Karpas-422 (cell line): ENCODE data around the gene MEAF6. TPM values are rescaled to one million over a fixed set of nuclear protein-coding genes. Genes with fewer than 3 reads are reported as not detected.

Experiments used
- DNase-seq: peaks from one replicate; pipeline ENCODE4 v3.0.0-alpha.2; 2015
- H2AFZ ChIP-seq: fragments of 200-600 bp; sonication (generic); 2 replicates; pipeline ENCODE4 v1.6.1; 2014; ENCODE audit warnings: antibody characterized with exemption, low read length, mixed read lengths
- H3K27ac ChIP-seq: fragments of 200-600 bp; sonication (generic); 2 replicates; pipeline ENCODE4 v1.5.1; 2014; ENCODE audit warnings: mild to moderate bottlenecking, low read length, moderate library complexity
- H3K27me3 ChIP-seq: fragments of 200-600 bp; sonication (generic); 2 replicates; pipeline ENCODE4 v1.6.1; 2014; ENCODE audit warnings: low read length, mixed read lengths
- H3K36me3 ChIP-seq: fragments of 200-600 bp; sonication (generic); 2 replicates; pipeline ENCODE4 v1.6.1; 2014; ENCODE audit warnings: low read length, mixed read lengths; ENCODE audit not compliant: insufficient read depth
- H3K4me1 ChIP-seq: fragments of 200-600 bp; sonication (generic); 2 replicates; pipeline ENCODE4 v1.6.1; 2014; ENCODE audit warnings: mild to moderate bottlenecking, low read length, mixed read lengths
- H3K4me2 ChIP-seq: fragments of 200-600 bp; sonication (generic); 2 replicates; pipeline ENCODE4 v1.6.1; 2014; ENCODE audit warnings: low read length, low read depth, mild to moderate bottlenecking; ENCODE audit not compliant: poor library complexity, severe bottlenecking
- H3K4me3 ChIP-seq: fragments of 200-600 bp; sonication (generic); 2 replicates; pipeline ENCODE4 v1.5.1; 2014; ENCODE audit warnings: mild to moderate bottlenecking, antibody characterized with exemption, low read length, mixed read lengths
- H3K79me2 ChIP-seq: fragments of 200-600 bp; sonication (generic); 2 replicates; pipeline ENCODE4 v1.6.1; 2014; ENCODE audit warnings: mild to moderate bottlenecking, low read length, mixed read lengths
- H3K9ac ChIP-seq: fragments of 200-600 bp; sonication (generic); 2 replicates; pipeline ENCODE4 v1.6.0; 2014; ENCODE audit warnings: low read length
- H3K9me2 ChIP-seq: fragments of 200-600 bp; sonication (generic), shearing (Covaris generic); replicated peaks from 2 replicates; pipeline ENCODE4 v1.6.0; 2014; ENCODE audit warnings: mild to moderate bottlenecking, low read length, moderate library complexity; ENCODE audit not compliant: insufficient read depth
- H3K9me3 ChIP-seq: fragments of 300-700, 200-600 bp; sonication (generic); 2 replicates; pipeline ENCODE4 v1.6.1; 2014; ENCODE audit warnings: low read length, mixed read lengths
- H4K20me1 ChIP-seq: fragments of 200-600 bp; sonication (generic); 2 replicates; pipeline ENCODE4 v1.6.1; 2014; ENCODE audit warnings: mild to moderate bottlenecking, antibody characterized with exemption, low read length, low read depth; ENCODE audit not compliant: insufficient read depth
- total RNA-seq: library from RNA; depleted of rRNA; stranded (reverse); fragments of >200 nt; shearing (Covaris generic); gene quantifications from 2 replicates; pipeline ENCODE4 v1.2.3, GENCODE V29; 2014; ENCODE audit warnings: low replicate concordance

Gene MEAF6
- total RNA-seq, 1 experiment from 2014 or later = 105 TPM

- Histone ChIP-seq H4K20me1 (peaks cover 10% of the 10 kb centered on the region; the same call in 1 of the 2 replicates), H3K36me3 (peaks cover 9% of the 10 kb centered on the region; the same call in 1 of the 2 replicates), H3K4me1 (peaks cover 45% of the 10 kb centered on the region), H3K9me2 (no peaks in the 10 kb centered on the region), H3K4me3 (no peak overlapping the region), H2AFZ (no peak overlapping the region), H3K9ac (no peak overlapping the region), H3K9me3 (no peaks in the 10 kb centered on the region), H3K4me2 (no peak overlapping the region), H3K27me3 (no peaks in the 10 kb centered on the region), H3K27ac (no peak overlapping the region), H3K79me2 (peaks cover 20% of the 10 kb centered on the region; the same call in 1 of the 2 replicates)
- DNase-seq = no peak
These were observed 33.8 kb downstream of the MEAF6 start for GRCh38 chr1:37480581-37481288.

DNA sequence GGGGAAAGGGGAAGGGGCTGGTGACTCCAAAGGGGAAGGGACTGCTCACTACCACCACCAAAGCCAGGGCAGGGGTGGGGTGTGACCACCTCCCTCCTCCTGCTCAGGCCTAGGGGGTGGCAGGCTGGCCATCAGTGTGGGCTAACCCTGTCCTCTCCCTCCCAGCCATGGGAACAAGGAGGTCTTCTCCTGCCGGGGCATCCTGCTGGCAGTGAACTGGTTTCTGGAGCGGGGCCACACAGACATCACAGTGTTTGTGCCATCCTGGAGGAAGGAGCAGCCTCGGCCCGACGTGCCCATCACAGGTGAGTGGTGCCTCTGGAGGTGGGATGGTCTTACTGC is 34.5 kb downstream of the MEAF6 start:
- peaks cover 9% of the 10 kb centered on the region; the same call in 1 of the 2 replicates for H3K36me3 ChIP-seq
- H3K4me2 ChIP-seq = peak overlapping the region; percentile 80
- peak overlapping the region; percentile 62; the same call in 1 of the 2 replicates for H3K4me3 ChIP-seq
- peaks cover 51% of the 10 kb centered on the region for H3K4me1 ChIP-seq
- peaks cover 10% of the 10 kb centered on the region; the same call in 1 of the 2 replicates for H4K20me1 ChIP-seq
- no peak for DNase-seq
- no peak overlapping the region for H2AFZ ChIP-seq
- H3K9ac ChIP-seq = peak overlapping the region; percentile 65
- peaks cover 22% of the 10 kb centered on the region; the same call in 1 of the 2 replicates for H3K79me2 ChIP-seq
- H3K9me2 ChIP-seq = no peaks in the 10 kb centered on the region
- H3K27me3 ChIP-seq = no peaks in the 10 kb centered on the region
- H3K27ac ChIP-seq = no peak overlapping the region
- H3K9me3 ChIP-seq = no peaks in the 10 kb centered on the region

GRCh38 chr1:37479255-37480124 is 35.1 kb downstream of the MEAF6 start:
- Histone ChIP-seq H3K4me3 (peak overlapping the region; percentile 62), H3K9me3 (no peaks in the 10 kb centered on the region), H3K27ac (peak overlapping the region; percentile 63), H2AFZ (peak overlapping the region; percentile 34), H3K4me2 (peak overlapping the region; percentile 80), H3K79me2 (peaks cover 23% of the 10 kb centered on the region; the same call in 1 of the 2 replicates), H3K27me3 (no peaks in the 10 kb centered on the region), H3K9ac (peak overlapping the region; percentile 65), H4K20me1 (peaks cover 10% of the 10 kb centered on the region; the same call in 1 of the 2 replicates), H3K36me3 (peaks cover 9% of the 10 kb centered on the region; the same call in 1 of the 2 replicates), H3K9me2 (no peaks in the 10 kb centered on the region), H3K4me1 (peaks cover 53% of the 10 kb centered on the region)
- DNase-seq = peak; percentile 65

DNA sequence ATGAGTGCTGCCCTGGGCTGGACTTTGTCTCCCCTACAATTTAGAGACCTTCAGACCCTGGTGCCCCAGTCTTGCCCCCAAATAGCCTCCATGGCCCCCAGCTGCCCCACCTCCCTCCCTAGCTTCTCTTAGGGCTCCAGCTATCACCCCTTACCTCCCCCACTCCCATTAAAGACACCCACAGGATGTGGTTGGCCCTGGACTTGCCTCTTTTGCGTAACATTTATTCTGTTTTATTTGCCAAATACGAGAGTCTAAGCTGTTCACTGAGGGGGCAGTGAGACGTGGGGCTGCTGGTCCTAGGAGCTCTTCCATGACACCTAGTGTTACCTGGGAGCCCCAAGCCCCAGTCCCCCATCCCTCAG is 35.7 kb downstream of the MEAF6 start:
- DNase-seq = no peak

GRCh38 chr1:37478451-37478881 is 36.1 kb downstream of the MEAF6 start:
- Histone ChIP-seq H3K9me2 (no peaks in the 10 kb centered on the region), H3K4me2 (peak overlapping the region; percentile 80), H2AFZ (no peak overlapping the region), H3K27me3 (no peaks in the 10 kb centered on the region), H3K4me1 (peaks cover 60% of the 10 kb centered on the region), H3K36me3 (peaks cover 9% of the 10 kb centered on the region; the same call in 1 of the 2 replicates), H3K9ac (peak overlapping the region; percentile 65), H3K9me3 (no peaks in the 10 kb centered on the region), H3K4me3 (peak overlapping the region; percentile 62; the same call in 1 of the 2 replicates), H3K27ac (peak overlapping the region; percentile 63), H4K20me1 (peaks cover 10% of the 10 kb centered on the region; the same call in 1 of the 2 replicates), H3K79me2 (peaks cover 23% of the 10 kb centered on the region; the same call in 1 of the 2 replicates)
- no peak for DNase-seq

More for the DNA sequence above, 35.7 kb downstream of the MEAF6 start:
- Histone ChIP-seq H3K79me2 (peaks cover 23% of the 10 kb centered on the region; the same call in 1 of the 2 replicates), H3K36me3 (peaks cover 9% of the 10 kb centered on the region; the same call in 1 of the 2 replicates), H2AFZ (no peak overlapping the region), H3K27me3 (no peaks in the 10 kb centered on the region), H3K9me3 (no peaks in the 10 kb centered on the region), H3K9me2 (no peaks in the 10 kb centered on the region), H3K4me3 (peak overlapping the region; percentile 62), H3K4me1 (peaks cover 56% of the 10 kb centered on the region), H3K27ac (peak overlapping the region; percentile 63), H3K9ac (peak overlapping the region; percentile 65), H4K20me1 (peaks cover 10% of the 10 kb centered on the region; the same call in 1 of the 2 replicates), H3K4me2 (peak overlapping the region; percentile 80)

DNA sequence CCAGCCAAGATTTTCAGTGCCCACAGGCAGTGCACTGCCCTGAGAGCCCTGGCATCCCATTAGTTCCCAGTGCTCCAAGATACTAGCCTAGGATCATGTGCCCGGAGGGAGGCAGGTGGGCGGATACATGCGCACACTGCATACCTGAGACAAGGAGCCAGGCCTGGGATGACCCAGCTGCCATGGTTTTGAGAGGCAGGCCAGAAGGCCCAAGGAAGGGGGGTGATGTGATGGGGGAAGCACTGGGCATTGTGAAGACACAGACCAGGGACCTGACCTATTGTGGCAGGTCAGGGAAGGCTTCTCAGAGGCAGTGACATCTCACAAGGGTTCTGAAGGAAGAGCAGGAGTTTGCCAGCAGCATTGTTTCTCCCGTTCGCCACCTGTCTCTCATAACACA is 36.6 kb downstream of the MEAF6 start:
- Histone ChIP-seq H3K27me3 (no peaks in the 10 kb centered on the region), H3K9me2 (no peaks in the 10 kb centered on the region), H3K4me1 (peaks cover 63% of the 10 kb centered on the region), H4K20me1 (peaks cover 10% of the 10 kb centered on the region; the same call in 1 of the 2 replicates), H3K9me3 (no peaks in the 10 kb centered on the region), H3K4me2 (peak overlapping the region; percentile 80), H3K79me2 (peaks cover 23% of the 10 kb centered on the region; the same call in 1 of the 2 replicates), H2AFZ (no peak overlapping the region), H3K36me3 (peaks cover 9% of the 10 kb centered on the region; the same call in 1 of the 2 replicates), H3K4me3 (peak overlapping the region; percentile 77; the same call in 1 of the 2 replicates), H3K9ac (peak overlapping the region; percentile 77), H3K27ac (peak overlapping the region; percentile 57)
- no peak for DNase-seq

- Histone ChIP-seq H3K36me3 (peaks cover 9% of the 10 kb centered on the region; the same call in 1 of the 2 replicates), H4K20me1 (peaks cover 10% of the 10 kb centered on the region; the same call in 1 of the 2 replicates), H3K27me3 (no peaks in the 10 kb centered on the region), H3K4me3 (peak overlapping the region; percentile 77), H3K4me2 (peak overlapping the region; percentile 80), H3K9ac (peak overlapping the region; percentile 77), H3K9me3 (no peaks in the 10 kb centered on the region), H2AFZ (no peak overlapping the region), H3K9me2 (no peaks in the 10 kb centered on the region), H3K27ac (peak overlapping the region; percentile 57), H3K79me2 (peaks cover 23% of the 10 kb centered on the region; the same call in 1 of the 2 replicates), H3K4me1 (peaks cover 63% of the 10 kb centered on the region)
- no peak for DNase-seq
These were observed 37.2 kb downstream of the MEAF6 start for GRCh38 chr1:37477198-37477931.
